Peyer's patch (tissue), 4 donors: Measurements from ENCODE around the gene RUNX1.

ENCODE experiments used
- CTCF ChIP-seq, 6 experiments: fragments of 450-650 bp in 4 of 6; fragments of 200-600 bp in 2 of 6; sonication (generic) in 1 of 6; IDR thresholded peaks; one replicate each; pipeline ENCODE4 v1.5.1; 2017 to 2019; ENCODE audit warnings: antibody characterized with exemption in 6 of 6, mild to moderate bottlenecking in 3 of 6, moderate library complexity in 1 of 6
- POLR2A ChIP-seq, 2 donors: fragments of 450-650 bp; IDR thresholded peaks; one replicate each; pipeline ENCODE4 v1.5.1; 2017; ENCODE audit warnings: antibody characterized with exemption in 2 of 2, mild to moderate bottlenecking in 2 of 2, moderate library complexity in 2 of 2

GRCh38 chr21:35066824-35067223 lies 17.7 kb upstream of the RUNX1 start:
- no peak for TF ChIP-seq CTCF (IDR thresholded peaks at IDR 0.05)
- no peak for TF ChIP-seq POLR2A (IDR thresholded peaks at IDR 0.05)
